Neural progenitor cell (in vitro differentiated cells): Measurements from ENCODE around the gene SHANK3. TPM values are rescaled to one million over a fixed set of nuclear protein-coding genes. Genes with fewer than 3 reads are reported as not detected.

ENCODE experiments used
- DNase-seq: peaks from one replicate; pipeline ENCODE4 v3.0.0-alpha.2; 2016; ENCODE audit warnings: low spot score
- H2AFZ ChIP-seq: fragments of 200-600 bp; sonication (generic); replicated peaks from 2 replicates; pipeline ENCODE4 v1.6.1; 2016; ENCODE audit warnings: antibody characterized with exemption
- H3F3A ChIP-seq: fragments of 200-600 bp; sonication (generic); 2 replicates; pipeline ENCODE4 v1.6.1; 2016; ENCODE audit warnings: antibody characterized with exemption, low read depth
- H3K27ac ChIP-seq: fragments of 200-600 bp; sonication (generic); 2 replicates; pipeline ENCODE4 v1.5.1; 2016; ENCODE audit warnings: mild to moderate bottlenecking
- H3K27me3 ChIP-seq: fragments of 200-600 bp; sonication (generic); 2 replicates; pipeline ENCODE4 v1.6.1; 2016; ENCODE audit warnings: mild to moderate bottlenecking, moderate library complexity
- H3K36me3 ChIP-seq: fragments of 200-600 bp; sonication (generic); 2 replicates; pipeline ENCODE4 v1.5.1; 2016
- H3K4me1 ChIP-seq: fragments of 200-600 bp; sonication (generic); 2 replicates; pipeline ENCODE4 v1.6.1; 2016; ENCODE audit warnings: mixed run types
- H3K4me2 ChIP-seq: fragments of 200-600 bp; sonication (generic); 2 replicates; pipeline ENCODE4 v1.6.1; 2016
- H3K4me3 ChIP-seq: fragments of 200-600 bp; sonication (generic); 2 replicates; pipeline ENCODE4 v1.5.1; 2016
- H3K79me2 ChIP-seq: fragments of 200-600 bp; sonication (generic); 2 replicates; pipeline ENCODE4 v1.6.1; 2016; ENCODE audit warnings: low read depth
- H3K9ac ChIP-seq: fragments of 200-600 bp; sonication (generic); 2 replicates; pipeline ENCODE4 v1.6.1; 2016
- H3K9me3 ChIP-seq: fragments of 200-600 bp; sonication (generic); 2 replicates; pipeline ENCODE4 v1.5.1; 2016; ENCODE audit warnings: low read depth
- H4K20me1 ChIP-seq: fragments of 200-600 bp; sonication (generic); 2 replicates; pipeline ENCODE4 v1.6.1; 2016; ENCODE audit warnings: low read depth
- H3K27ac Mint-ChIP-seq: 3 replicates; pipeline ENCODE4 v1.8.0; 2021; ENCODE audit warnings: mixed read lengths
- H3K27me3 Mint-ChIP-seq: 2 replicates; pipeline ENCODE4 v1.8.0; 2022; ENCODE audit warnings: low read depth, mild to moderate bottlenecking, inconsistent platforms, moderate library complexity, mixed read lengths; ENCODE audit not compliant: insufficient read depth
- H3K36me3 Mint-ChIP-seq: 3 replicates; pipeline ENCODE4 v1.8.0; 2021; ENCODE audit warnings: mixed read lengths
- H3K4me1 Mint-ChIP-seq: 3 replicates; pipeline ENCODE4 v1.8.0; 2021; ENCODE audit warnings: mixed read lengths
- H3K4me3 Mint-ChIP-seq: 3 replicates; pipeline ENCODE4 v1.8.0; 2021; ENCODE audit warnings: mild to moderate bottlenecking, moderate library complexity, mixed read lengths
- H3K9me3 Mint-ChIP-seq: 3 replicates; pipeline ENCODE4 v1.8.0; 2020; ENCODE audit warnings: mixed read lengths
- CTCF ChIP-seq: fragments of 200-600 bp; sonication (generic); IDR thresholded peaks from 2 replicates; pipeline ENCODE4 v1.5.1; 2017; ENCODE audit warnings: antibody characterized with exemption, mild to moderate bottlenecking
- EZH2 ChIP-seq: fragments of 200-600 bp; sonication (generic); IDR thresholded peaks from 2 replicates; pipeline ENCODE4 v1.6.1; 2017; ENCODE audit warnings: antibody characterized with exemption, mild to moderate bottlenecking, moderate library complexity
- EZH2phosphoT487 ChIP-seq: fragments of 200-600 bp; sonication (generic); IDR thresholded peaks from 2 replicates; pipeline ENCODE4 v1.6.1; 2017; ENCODE audit warnings: antibody characterized with exemption
- total RNA-seq: library from RNA; depleted of rRNA; stranded (reverse); fragments of >200 nt; gene quantifications from 2 replicates; pipeline ENCODE4 v1.2.3, GENCODE V29; 2015; ENCODE audit warnings: low replicate concordance

SHANK3 gene
- total RNA-seq, 1 donor from 2014 or later = 0.65 TPM

GRCh38 chr22:50706481-50707125 is 34.0 kb downstream of the SHANK3 start:
- DNase-seq = no peak
- no peaks in the 10 kb centered on the region for H3K9me3 Mint-ChIP-seq
- no peaks in the 10 kb centered on the region for H3K79me2 ChIP-seq
- H3K4me1 Mint-ChIP-seq = peaks cover 28% of the 10 kb centered on the region
- H3K4me3 ChIP-seq = no peak overlapping the region
- H3K4me1 ChIP-seq = peaks cover 16% of the 10 kb centered on the region
- H3K4me3 Mint-ChIP-seq = peak overlapping the region; percentile 63
- H3F3A ChIP-seq = peaks cover 10% of the 10 kb centered on the region
- peaks cover 10% of the 10 kb centered on the region for H3K27me3 Mint-ChIP-seq
- no peaks in the 10 kb centered on the region for H3K27me3 ChIP-seq
- no peak overlapping the region for H2AFZ ChIP-seq
- peaks cover 5% of the 10 kb centered on the region for H4K20me1 ChIP-seq
- no peak for TF ChIP-seq CTCF
- TF ChIP-seq EZH2 = no peak
- TF ChIP-seq EZH2phosphoT487 = no peak
- H3K9ac ChIP-seq = no peak overlapping the region
- no peaks in the 10 kb centered on the region for H3K9me3 ChIP-seq
- H3K4me2 ChIP-seq = no peak overlapping the region
- H3K36me3 ChIP-seq = no peaks in the 10 kb centered on the region
- H3K27ac Mint-ChIP-seq = peak overlapping the region; percentile 68
- H3K27ac ChIP-seq = no peak overlapping the region
- peaks cover 30% of the 10 kb centered on the region for H3K36me3 Mint-ChIP-seq

GRCh38 chr22:50708474-50708873 is 35.9 kb downstream of the SHANK3 start:
- Histone ChIP-seq H3K27ac (no peak overlapping the region), H4K20me1 (peaks cover 5% of the 10 kb centered on the region), H3K9ac (no peak overlapping the region), H3K27me3 (no peaks in the 10 kb centered on the region), H3K79me2 (no peaks in the 10 kb centered on the region), H2AFZ (no peak overlapping the region), H3K4me3 (no peak overlapping the region), H3K4me1 (peaks cover 16% of the 10 kb centered on the region), H3K4me2 (no peak overlapping the region), H3K36me3 (no peaks in the 10 kb centered on the region), H3F3A (peaks cover 10% of the 10 kb centered on the region), H3K9me3 (no peaks in the 10 kb centered on the region)
- Mint-ChIP-seq H3K27ac (no peak overlapping the region), H3K36me3 (peaks cover 22% of the 10 kb centered on the region), H3K4me1 (peaks cover 19% of the 10 kb centered on the region), H3K27me3 (peaks cover 8% of the 10 kb centered on the region), H3K9me3 (no peaks in the 10 kb centered on the region), H3K4me3 (no peak overlapping the region)
- TF ChIP-seq CTCF = no peak
- TF ChIP-seq EZH2 = no peak
- no peak for TF ChIP-seq EZH2phosphoT487
- DNase-seq = no peak

GRCh38 chr22:50708996-50709395 is 36.4 kb downstream of the SHANK3 start:
- peaks cover 21% of the 10 kb centered on the region for H3K36me3 Mint-ChIP-seq

More at GRCh38 chr22:50708996-50709395, 36.4 kb downstream of the SHANK3 start:
- H3K9me3 ChIP-seq = no peaks in the 10 kb centered on the region
- peaks cover 10% of the 10 kb centered on the region for H3F3A ChIP-seq
- Mint-ChIP-seq H3K4me3 (no peak overlapping the region), H3K27ac (no peak overlapping the region), H3K9me3 (no peaks in the 10 kb centered on the region), H3K4me1 (peaks cover 19% of the 10 kb centered on the region), H3K27me3 (peaks cover 8% of the 10 kb centered on the region)
- no peak overlapping the region for H3K27ac ChIP-seq
- H2AFZ ChIP-seq = no peak overlapping the region
- no peaks in the 10 kb centered on the region for H3K27me3 ChIP-seq
- DNase-seq = no peak
- H3K4me1 ChIP-seq = peaks cover 16% of the 10 kb centered on the region
- no peaks in the 10 kb centered on the region for H3K79me2 ChIP-seq
- TF ChIP-seq EZH2 (no peak), CTCF (no peak), EZH2phosphoT487 (no peak)
- H3K4me2 ChIP-seq = no peak overlapping the region
- H3K9ac ChIP-seq = no peak overlapping the region
- peaks cover 5% of the 10 kb centered on the region for H4K20me1 ChIP-seq
- H3K36me3 ChIP-seq = no peaks in the 10 kb centered on the region
- H3K4me3 ChIP-seq = no peak overlapping the region
